ENCODE measurements around the gene ANO2. TPM values are rescaled to one million over a fixed set of nuclear protein-coding genes. Genes with fewer than 3 reads are reported as not detected.
"Not testable (repeated sequence)": the region's sequence is repeated elsewhere in the genome, so short reads cannot be mapped to it uniquely, and the experiment has no call there.

ANO2 gene
- total RNA-seq, 2 experiments from 2014 or later, result not detected

DNA sequence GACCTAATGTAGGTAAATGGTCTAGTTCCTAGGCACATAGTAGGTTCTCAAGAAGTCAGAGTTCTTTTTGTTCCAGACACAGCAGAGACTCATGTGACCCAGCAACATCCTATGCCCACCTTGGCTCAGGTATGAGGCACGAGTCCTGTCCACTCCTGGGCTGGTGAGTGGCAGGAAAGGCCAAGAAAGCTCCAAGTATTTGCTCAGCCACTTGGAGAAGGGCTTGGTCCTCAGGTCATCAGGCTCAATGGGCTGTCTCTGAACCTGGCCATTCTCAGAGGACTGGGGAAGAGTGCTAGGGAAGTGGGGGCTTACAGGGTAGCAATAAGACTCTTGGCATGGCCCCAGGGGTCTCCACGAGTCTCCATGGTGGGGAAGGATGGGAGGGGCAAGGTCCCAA lies 260.1 kb downstream of the ANO2 start:
- no peak for DNase-seq
- no peaks in the 10 kb centered on the region for H3K27me3 Mint-ChIP-seq
- CTCF ChIA-PET, result no interaction called here
- H3K4me3 Mint-ChIP-seq, result no peak overlapping the region
- H3K4me1 Mint-ChIP-seq, result no peaks in the 10 kb centered on the region
- no peak overlapping the region for H3K27ac Mint-ChIP-seq
- ATAC-seq, result no peak
- no peaks in the 10 kb centered on the region for H3K9me3 Mint-ChIP-seq (ENCODE audit: low read depth)
- H3K36me3 Mint-ChIP-seq, result no peaks in the 10 kb centered on the region

DNA sequence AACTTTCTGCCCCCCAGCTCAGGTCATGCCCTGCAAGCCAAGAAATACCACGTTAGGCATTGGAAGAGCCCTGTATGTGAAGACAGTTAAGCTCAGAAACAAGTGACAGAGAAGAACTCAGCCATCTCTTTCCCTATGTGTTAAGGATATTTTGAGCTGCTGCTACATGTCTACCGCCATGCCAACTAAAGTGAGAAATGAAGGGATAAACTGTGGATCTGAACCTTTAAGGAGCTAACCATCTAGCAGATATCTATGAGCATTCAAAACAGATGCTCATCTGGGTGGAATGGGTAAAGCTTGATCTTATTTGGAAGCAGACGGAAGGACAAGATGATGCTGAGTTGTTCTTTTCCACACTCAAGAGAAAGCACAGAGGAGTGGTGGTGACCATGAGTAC lies 262.5 kb downstream of the ANO2 start:
- Mint-ChIP-seq H3K27me3 (no peaks in the 10 kb centered on the region), H3K4me1 (no peaks in the 10 kb centered on the region), H3K9me3 (ENCODE audit: low read depth) (no peaks in the 10 kb centered on the region), H3K4me3 (no peak overlapping the region), H3K27ac (no peak overlapping the region), H3K36me3 (no peaks in the 10 kb centered on the region)
- DNase-seq (no peak), ATAC-seq (no peak)
- CTCF ChIA-PET, result no interaction called here

DNA sequence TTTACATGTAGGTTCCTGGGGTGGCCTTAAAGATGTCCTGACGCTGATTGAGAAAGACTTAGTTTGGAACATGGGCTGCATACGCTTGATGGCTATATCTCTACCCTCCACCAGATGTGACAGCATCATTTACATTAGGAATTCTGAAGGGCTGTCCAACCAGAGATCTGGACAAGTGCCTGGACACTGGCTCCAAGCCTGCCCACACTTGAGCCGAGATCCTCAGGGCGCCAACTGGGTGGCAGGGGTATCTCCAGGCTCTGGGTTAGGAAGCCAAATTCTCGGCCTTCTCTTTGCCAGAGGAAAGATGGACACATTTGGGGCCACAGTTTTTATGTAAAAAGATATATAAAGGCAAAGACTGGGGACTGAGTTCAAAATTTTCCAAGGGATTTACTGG lies 266.9 kb downstream of the ANO2 start:
- DNase-seq, result no peak
- H3K4me3 Mint-ChIP-seq, result no peak overlapping the region
- no peak for ATAC-seq
- H3K27ac Mint-ChIP-seq, result no peak overlapping the region
- H3K4me1 Mint-ChIP-seq, result no peaks in the 10 kb centered on the region
- CTCF ChIA-PET, result no interaction called here
- no peaks in the 10 kb centered on the region for H3K9me3 Mint-ChIP-seq (ENCODE audit: low read depth)
- H3K36me3 Mint-ChIP-seq, result no peaks in the 10 kb centered on the region
- H3K27me3 Mint-ChIP-seq, result no peaks in the 10 kb centered on the region

DNA sequence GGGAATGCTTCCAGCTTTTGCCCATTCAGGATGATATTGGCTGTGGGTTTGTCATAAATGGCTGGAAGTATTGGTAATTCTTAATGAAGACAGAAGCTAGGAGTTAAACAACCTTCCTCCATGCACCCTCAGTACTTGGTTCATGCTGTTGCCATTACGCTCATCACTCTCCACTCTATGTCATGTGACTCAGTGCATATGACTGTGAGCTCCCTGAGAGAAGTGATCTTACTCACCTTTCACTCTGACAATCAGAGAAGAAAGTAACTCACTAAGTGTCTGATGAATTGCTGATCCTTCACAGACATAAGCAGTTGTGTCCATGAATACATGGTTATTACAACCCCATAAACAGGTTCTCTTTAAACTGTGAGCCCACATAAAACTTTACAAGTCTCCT lies 275.4 kb downstream of the ANO2 start:
- H3K27me3 Mint-ChIP-seq; DNase-seq; H3K4me1 Mint-ChIP-seq; CTCF ChIA-PET; H3K36me3 Mint-ChIP-seq; H3K27ac Mint-ChIP-seq; ATAC-seq; H3K9me3 Mint-ChIP-seq (ENCODE audit: low read depth); H3K4me3 Mint-ChIP-seq: not testable (repeated sequence)

DNA sequence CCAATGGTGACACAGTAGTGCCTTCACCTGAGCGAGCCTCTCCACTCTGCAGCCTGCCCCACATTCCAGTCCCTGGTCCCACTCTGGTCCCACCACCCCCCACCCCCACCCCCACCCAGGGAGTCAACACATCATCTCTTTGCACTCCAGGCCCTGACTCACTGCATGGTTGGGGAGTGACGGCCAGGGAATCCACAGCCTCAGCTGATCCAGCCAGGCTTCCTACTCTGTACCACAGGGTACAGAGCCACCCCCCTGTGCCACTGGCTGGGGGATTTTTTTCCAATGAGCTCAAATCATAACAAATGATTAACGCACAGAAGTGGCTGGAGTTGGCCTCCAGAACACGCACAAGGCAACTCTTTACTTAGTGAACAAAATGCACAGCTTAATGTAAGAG lies 279.4 kb downstream of the ANO2 start:
- ATAC-seq (no peak), DNase-seq (no peak)
- H3K27me3 Mint-ChIP-seq, result no peaks in the 10 kb centered on the region
- CTCF ChIA-PET, result no interaction called here
- no peaks in the 10 kb centered on the region for H3K4me1 Mint-ChIP-seq
- no peaks in the 10 kb centered on the region for H3K36me3 Mint-ChIP-seq
- H3K27ac Mint-ChIP-seq, result no peak overlapping the region
- no peaks in the 10 kb centered on the region for H3K9me3 Mint-ChIP-seq (ENCODE audit: low read depth)
- H3K4me3 Mint-ChIP-seq, result no peak overlapping the region

DNA sequence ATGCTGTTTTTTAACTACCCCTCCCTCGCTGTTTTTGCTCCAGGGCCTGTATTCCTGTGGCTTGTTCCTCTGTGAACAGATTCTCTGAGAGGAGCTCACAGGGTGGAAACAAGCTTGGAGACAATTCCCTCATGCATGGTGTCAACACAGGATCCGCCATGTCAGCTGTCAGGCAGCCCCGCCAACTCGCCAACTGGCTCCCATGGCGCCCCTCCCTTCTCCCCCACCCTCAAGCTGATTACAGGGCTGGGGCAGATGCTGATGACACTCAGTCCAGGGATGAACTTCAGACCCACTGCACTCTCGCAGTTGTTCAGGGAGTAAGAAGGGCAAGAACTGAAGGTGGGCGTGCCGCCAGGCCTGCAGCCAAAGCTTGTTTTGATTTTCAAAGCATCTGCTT lies 283.2 kb downstream of the ANO2 start:
- Mint-ChIP-seq H3K27ac (no peak overlapping the region), H3K4me3 (no peak overlapping the region), H3K4me1 (no peaks in the 10 kb centered on the region), H3K9me3 (ENCODE audit: low read depth) (no peaks in the 10 kb centered on the region), H3K36me3 (no peaks in the 10 kb centered on the region), H3K27me3 (no peaks in the 10 kb centered on the region)
- ATAC-seq, result no peak
- no peak for DNase-seq
- CTCF ChIA-PET, result no interaction called here

DNA sequence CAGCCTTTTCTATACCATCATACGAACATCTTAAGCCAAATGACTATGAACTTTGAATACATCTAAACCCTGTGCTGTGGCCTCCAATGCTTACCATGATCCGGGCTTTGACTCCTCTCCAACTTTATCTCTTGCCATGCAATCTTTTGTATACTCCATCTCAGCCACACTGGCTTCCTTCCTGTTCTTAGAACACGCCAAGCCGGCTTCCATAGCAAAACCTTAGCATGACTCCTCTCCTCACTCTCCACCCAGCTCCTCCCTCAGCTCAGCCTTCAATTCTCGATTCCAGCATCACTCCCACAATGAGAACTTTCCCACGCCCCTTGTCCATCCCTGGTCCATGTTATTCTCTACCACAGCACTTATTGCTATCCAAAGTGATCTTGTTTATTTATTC lies 284.8 kb downstream of the ANO2 start:
- H3K4me1 Mint-ChIP-seq, result no peaks in the 10 kb centered on the region
- no peak overlapping the region for H3K4me3 Mint-ChIP-seq
- DNase-seq, result no peak
- ATAC-seq, result no peak
- no peak overlapping the region for H3K27ac Mint-ChIP-seq
- H3K36me3 Mint-ChIP-seq, result no peaks in the 10 kb centered on the region
- no peaks in the 10 kb centered on the region for H3K27me3 Mint-ChIP-seq
- CTCF ChIA-PET, result no interaction called here
- H3K9me3 Mint-ChIP-seq (ENCODE audit: low read depth), result no peaks in the 10 kb centered on the region

DNA sequence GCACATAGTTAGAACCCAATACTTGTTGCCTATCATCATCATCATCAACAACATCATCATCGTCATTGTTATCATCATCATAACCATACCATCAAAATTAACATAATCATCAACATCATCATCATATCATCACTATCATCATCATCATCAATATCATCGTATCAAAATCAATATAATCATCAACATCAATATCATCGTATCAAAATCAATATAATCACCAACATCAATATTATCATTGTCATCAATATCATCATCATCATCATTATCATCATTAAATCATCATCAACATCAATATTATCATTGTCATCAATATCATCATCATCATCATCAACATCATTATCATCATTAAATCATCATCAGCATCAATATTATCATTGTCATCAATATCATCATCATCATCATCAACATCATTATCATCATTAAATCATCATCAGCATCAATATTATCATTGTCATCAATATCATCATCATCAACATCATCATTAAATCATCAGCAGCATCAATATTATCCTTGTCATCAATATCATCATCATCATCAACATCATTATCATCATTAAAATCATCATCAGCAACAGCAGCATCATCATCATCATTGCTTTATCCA lies 286.6 kb downstream of the ANO2 start:
- ATAC-seq; H3K27me3 Mint-ChIP-seq; H3K4me1 Mint-ChIP-seq; H3K27ac Mint-ChIP-seq; CTCF ChIA-PET; H3K4me3 Mint-ChIP-seq; H3K36me3 Mint-ChIP-seq; DNase-seq; H3K9me3 Mint-ChIP-seq (ENCODE audit: low read depth): not testable (repeated sequence)

DNA sequence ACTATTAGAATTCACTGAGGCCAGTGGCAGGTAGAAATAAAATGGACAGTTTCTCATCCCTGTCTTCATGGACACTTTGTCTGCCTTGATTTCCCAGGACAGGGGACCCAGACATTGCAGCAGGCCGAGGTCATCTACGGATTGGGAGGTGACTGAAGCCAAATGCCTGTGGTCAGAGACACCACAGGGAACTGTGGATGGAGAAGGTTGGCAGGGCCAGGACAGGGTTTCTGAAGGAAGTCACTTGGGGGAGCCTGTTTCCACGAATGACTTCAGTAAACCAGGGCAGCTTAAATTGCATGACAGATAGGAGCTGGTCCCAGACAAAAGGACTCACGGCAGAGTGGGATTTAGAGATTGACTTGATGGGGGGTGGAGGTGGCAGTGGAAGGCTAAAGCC lies 288.2 kb downstream of the ANO2 start:
- Mint-ChIP-seq H3K9me3 (ENCODE audit: low read depth) (no peaks in the 10 kb centered on the region), H3K4me1 (no peaks in the 10 kb centered on the region), H3K27ac (no peak overlapping the region), H3K27me3 (no peaks in the 10 kb centered on the region), H3K4me3 (no peak overlapping the region), H3K36me3 (no peaks in the 10 kb centered on the region)
- CTCF ChIA-PET, result no interaction called here
- DNase-seq (no peak), ATAC-seq (no peak)

DNA sequence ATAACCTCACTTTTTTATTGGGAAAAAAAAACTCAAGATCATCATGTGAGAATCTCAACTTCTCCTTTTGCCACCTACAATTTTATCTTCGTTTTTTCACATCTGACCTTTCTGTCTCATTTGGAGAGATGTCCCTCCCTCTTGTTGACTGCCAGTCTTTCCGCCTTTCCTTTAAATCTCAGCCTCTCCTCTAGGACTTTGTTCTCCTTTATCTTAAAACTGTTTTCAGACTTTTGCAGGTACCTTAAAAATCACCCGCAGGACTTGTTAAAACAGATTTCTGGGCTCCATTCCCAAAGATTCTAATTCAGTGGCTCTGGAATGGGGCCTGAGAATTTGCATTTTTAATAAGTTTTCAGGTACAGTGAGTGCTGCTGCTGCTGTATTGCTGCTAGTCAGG lies 289.9 kb downstream of the ANO2 start:
- DNase-seq, result no peak
- H3K9me3 Mint-ChIP-seq (ENCODE audit: low read depth), result no peaks in the 10 kb centered on the region

DNA sequence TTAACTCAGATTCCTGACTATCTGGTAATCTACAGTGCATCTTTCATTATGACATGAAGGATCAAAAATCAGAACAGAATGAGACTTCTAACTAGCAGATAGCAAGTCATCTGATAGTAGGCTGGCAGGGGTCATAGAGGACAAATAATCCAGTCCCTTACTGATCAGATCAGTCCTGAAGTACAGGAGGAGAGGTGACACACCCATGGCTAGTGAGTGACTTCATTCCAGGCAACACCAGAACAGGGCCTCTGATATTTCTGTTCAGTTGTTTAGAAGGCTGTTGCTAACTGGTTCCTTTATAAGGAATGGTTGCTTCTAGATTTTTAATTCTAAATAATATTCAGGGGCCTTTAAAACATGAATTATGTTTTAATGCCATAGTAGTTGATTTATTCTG lies 291.0 kb downstream of the ANO2 start:
- no peaks in the 10 kb centered on the region for H3K4me1 Mint-ChIP-seq
- ATAC-seq (no peak), DNase-seq (no peak)
- CTCF ChIA-PET, result no interaction called here
- H3K27me3 Mint-ChIP-seq, result no peaks in the 10 kb centered on the region
- no peak overlapping the region for H3K4me3 Mint-ChIP-seq
- no peaks in the 10 kb centered on the region for H3K9me3 Mint-ChIP-seq (ENCODE audit: low read depth)
- no peaks in the 10 kb centered on the region for H3K36me3 Mint-ChIP-seq
- no peak overlapping the region for H3K27ac Mint-ChIP-seq

More for the DNA sequence above, 289.9 kb downstream of the ANO2 start:
- CTCF ChIA-PET, result no interaction called here
- Mint-ChIP-seq H3K4me3 (no peak overlapping the region), H3K27me3 (no peaks in the 10 kb centered on the region), H3K4me1 (no peaks in the 10 kb centered on the region), H3K27ac (no peak overlapping the region), H3K36me3 (no peaks in the 10 kb centered on the region)
- ATAC-seq, result no peak

DNA sequence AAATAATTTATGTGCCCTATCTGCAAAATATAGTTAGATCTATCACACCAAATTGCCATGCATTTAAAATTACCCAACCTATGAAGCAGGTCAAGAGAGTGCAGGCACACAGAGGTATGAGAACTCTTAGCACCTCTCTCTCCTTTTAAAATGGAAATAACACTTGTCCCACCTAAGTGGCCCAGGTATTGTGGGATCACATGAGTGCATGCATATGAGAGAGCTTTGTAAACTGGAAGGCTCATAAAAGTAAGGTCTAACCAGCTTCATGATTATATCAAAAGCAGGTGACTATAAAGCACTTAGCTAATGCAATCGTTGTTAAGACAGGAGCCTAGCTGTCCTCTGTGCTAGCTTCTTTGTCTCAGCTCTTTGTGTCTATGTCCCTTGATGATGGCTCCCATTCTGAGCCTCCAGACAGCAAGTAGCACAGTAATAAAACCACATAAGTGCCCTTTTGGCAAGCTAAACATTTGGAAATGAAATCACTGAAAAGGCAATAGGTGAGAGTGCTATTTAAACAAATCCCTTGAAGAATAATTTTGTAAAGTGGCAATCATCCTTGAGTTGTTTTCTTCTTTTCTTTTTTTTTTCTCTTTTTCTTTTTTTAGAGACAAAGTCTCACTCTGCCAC lies 294.1 kb downstream of the ANO2 start:
- CTCF ChIA-PET, result no interaction called here
- Mint-ChIP-seq H3K36me3 (no peaks in the 10 kb centered on the region), H3K4me3 (no peak overlapping the region), H3K9me3 (ENCODE audit: low read depth) (no peaks in the 10 kb centered on the region), H3K4me1 (no peaks in the 10 kb centered on the region), H3K27ac (no peak overlapping the region), H3K27me3 (no peaks in the 10 kb centered on the region)
- ATAC-seq, result no peak
- DNase-seq, result no peak

DNA sequence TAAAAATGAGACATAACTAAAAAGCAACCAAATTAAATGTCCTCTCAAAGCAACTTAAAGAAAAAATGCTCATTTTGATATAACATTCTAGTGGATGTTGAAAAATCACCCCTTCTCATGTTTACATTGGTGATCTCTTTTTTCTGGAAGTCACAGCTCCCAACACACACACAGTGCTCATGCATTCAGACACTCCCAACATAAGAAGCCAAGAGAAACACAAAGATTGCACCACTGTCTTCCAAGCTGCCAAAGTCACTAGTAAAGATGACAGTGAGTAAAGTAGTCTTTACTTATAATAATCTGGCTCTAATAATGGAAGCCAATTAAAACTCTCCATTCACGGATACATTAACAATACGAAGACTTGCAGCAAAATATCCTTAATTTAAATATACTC lies 294.8 kb downstream of the ANO2 start:
- no peak for ATAC-seq
- H3K9me3 Mint-ChIP-seq (ENCODE audit: low read depth), result no peaks in the 10 kb centered on the region
- H3K4me1 Mint-ChIP-seq, result no peaks in the 10 kb centered on the region
- no peak overlapping the region for H3K4me3 Mint-ChIP-seq
- DNase-seq, result no peak
- H3K27me3 Mint-ChIP-seq, result no peaks in the 10 kb centered on the region
- no peaks in the 10 kb centered on the region for H3K36me3 Mint-ChIP-seq
- CTCF ChIA-PET, result no interaction called here
- no peak overlapping the region for H3K27ac Mint-ChIP-seq

DNA sequence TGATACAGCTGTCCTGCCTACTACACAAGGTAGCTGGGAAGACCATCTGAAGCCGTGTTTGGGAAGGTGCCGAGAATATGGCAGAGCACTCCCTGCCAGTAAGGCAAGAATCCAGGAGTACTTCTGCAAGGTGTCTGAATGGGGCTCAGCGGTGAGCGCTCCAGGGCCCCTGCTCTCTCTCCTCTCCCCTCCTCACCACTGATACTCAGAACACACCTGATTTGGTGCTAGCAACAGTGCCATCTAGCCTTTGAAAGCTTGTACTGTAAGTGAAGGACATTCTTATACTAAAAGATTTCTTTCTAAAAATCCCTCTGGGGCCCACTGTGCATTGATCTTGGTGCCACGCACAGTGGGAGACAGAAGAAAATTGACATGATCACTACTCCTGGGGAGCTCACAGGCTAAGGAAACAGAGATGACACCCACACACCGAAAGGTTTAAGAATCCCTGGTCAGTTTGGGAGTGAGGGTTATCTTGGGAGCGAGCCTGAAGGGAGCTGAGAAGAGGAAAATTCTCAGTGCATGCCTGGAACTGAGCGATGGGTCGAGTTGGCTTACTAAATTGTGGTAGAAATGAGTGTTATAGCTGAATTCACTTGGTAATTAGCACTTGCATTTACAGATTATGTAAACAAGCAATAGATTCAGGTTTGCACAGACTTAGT lies 296.2 kb downstream of the ANO2 start:
- DNase-seq, result no peak
- Mint-ChIP-seq H3K27ac (no peak overlapping the region), H3K27me3 (no peaks in the 10 kb centered on the region), H3K9me3 (ENCODE audit: low read depth) (no peaks in the 10 kb centered on the region), H3K4me1 (no peaks in the 10 kb centered on the region), H3K36me3 (no peaks in the 10 kb centered on the region), H3K4me3 (no peak overlapping the region)
- no peak for ATAC-seq
- CTCF ChIA-PET, result interaction anchor here (0.9 kb wide), 1 partner anchor 130 kb away, joined by 3 read pairs; no protein-coding TSS in a partner anchor

All from activated CD8-positive, alpha-beta memory T cell treated with anti-CD3 and anti-CD28 coated beads, Interleukin-2, amount 10 ng/mL, durations not matched to agents 7 days and 5 days (primary cell).